Natural killer cell (primary cell): ENCODE data around the gene ATP8A1. TPM values are rescaled to one million over a fixed set of nuclear protein-coding genes. Genes with fewer than 3 reads are reported as not detected.

Experiments
- ATAC-seq, 3 donors: fragments of 150-1000 bp in 2 of 3; fragments of 200-7000 bp in 1 of 3; cut with Tn5 transposase; 1 replicate in 1 of 3; 2 replicates in 2 of 3; pipeline ENCODE4 v1.10.0; 2021; ENCODE audit warnings: mild to moderate bottlenecking in 2 of 3, moderate library complexity in 2 of 3
- DNase-seq, 2 donors: peaks; one replicate each; pipeline versions ENCODE4 v3.0.0 to v3.0.0-alpha.2; 2013 to 2021; ENCODE audit warnings: mixed read lengths in 1 of 2
- H3K27ac ChIP-seq: one replicate; pipeline ENCODE4 v1.5.1; 2013; ENCODE audit warnings: mild to moderate bottlenecking, low read length
- H3K27me3 ChIP-seq: one replicate; pipeline ENCODE4 v1.6.1; 2013; ENCODE audit warnings: low read length; ENCODE audit not compliant: control insufficient read depth, insufficient read depth
- H3K36me3 ChIP-seq: one replicate; pipeline ENCODE4 v1.6.1; 2013; ENCODE audit warnings: low read length; ENCODE audit not compliant: control insufficient read depth, insufficient read depth
- H3K4me1 ChIP-seq: one replicate; pipeline ENCODE4 v1.6.1; 2013; ENCODE audit warnings: low read length; ENCODE audit not compliant: control insufficient read depth, insufficient read depth
- H3K4me3 ChIP-seq: one replicate; pipeline ENCODE4 v1.5.1; 2013; ENCODE audit warnings: low read length
- H3K9me3 ChIP-seq: one replicate; pipeline ENCODE4 v1.6.1; 2013; ENCODE audit warnings: low read length; ENCODE audit not compliant: control insufficient read depth, insufficient read depth
- H3K27ac Mint-ChIP-seq, 2 donors: one replicate each; pipeline ENCODE4 v1.8.0; 2022; ENCODE audit warnings: mild to moderate bottlenecking in 2 of 2, mixed read lengths in 2 of 2, moderate library complexity in 1 of 2
- H3K27me3 Mint-ChIP-seq, 2 donors: one replicate each; pipeline ENCODE4 v1.8.0; 2022; ENCODE audit warnings: low read depth in 2 of 2, mixed read lengths in 2 of 2
- H3K36me3 Mint-ChIP-seq: one replicate; pipeline ENCODE4 v1.8.0; 2022; ENCODE audit warnings: mixed read lengths
- H3K4me1 Mint-ChIP-seq, 2 donors: one replicate each; pipeline ENCODE4 v1.8.0; 2022; ENCODE audit warnings: mixed read lengths in 2 of 2
- H3K4me3 Mint-ChIP-seq: one replicate; pipeline ENCODE4 v1.8.0; 2022; ENCODE audit warnings: mild to moderate bottlenecking, moderate library complexity, mixed read lengths
- H3K9me3 Mint-ChIP-seq, 2 donors: one replicate each; pipeline ENCODE4 v1.8.0; 2022; ENCODE audit warnings: mixed read lengths in 2 of 2
- WGBS: methylation state at CpG from one replicate; pipeline ENCODE4 v1.1.7; 2013; ENCODE audit warnings: missing lambda C conversion rate; ENCODE audit not compliant: insufficient coverage; 5-methylcytosine and 5-hydroxymethylcytosine counted together
- intact Hi-C: fragments of 100-400 bp; cut with micrococcal nuclease; formaldehyde crosslinking; loops from one replicate; pipeline ENCODE4 v1.14.2; 2022
- total RNA-seq, 4 donors: library from RNA; stranded (reverse); fragments of 120-200 nt in 1 of 4; gene quantifications; one replicate each; pipeline versions ENCODE4 v1.2.3 to v1.2.4, GENCODE V29; 2013 to 2022
- TF ChIP-seq, protein P1 (sequence below): fragments of 200-600 bp; IDR thresholded peaks from one replicate; pipeline ENCODE4 v1.8.0; 2022; ENCODE audit warnings: antibody characterized with exemption

ATP8A1 gene
- total RNA-seq, 3 donors from 2014 or later (not counting 1 experiment from before 2014, with no cell fraction given) = 84.8 to 156 (median 147) TPM

GRCh38 chr4:42396361-42396751, 260.5 kb downstream of the ATP8A1 start:
- H3K27me3 ChIP-seq = peaks cover 30% of the 10 kb centered on the region

DNA sequence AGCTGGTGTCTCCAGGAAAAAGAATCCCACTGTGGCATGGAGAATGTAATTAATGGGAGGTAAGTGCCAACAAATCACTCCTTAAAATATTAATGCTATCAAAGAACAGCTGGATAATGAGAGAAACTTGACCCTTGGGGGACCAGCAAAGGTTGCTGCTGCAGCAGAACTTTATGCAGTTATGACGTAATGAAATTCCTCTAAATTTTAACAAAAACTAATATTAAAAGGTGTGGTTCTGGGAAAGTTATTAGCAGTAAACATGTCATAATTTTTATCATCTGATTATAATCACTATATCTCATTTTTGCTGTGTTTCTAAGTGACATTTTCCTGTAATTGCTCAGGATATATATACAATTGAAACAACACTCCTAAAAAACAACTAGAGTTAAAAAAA, 261.3 kb downstream of the ATP8A1 start:
- peaks cover 52 to 71% of the 10 kb centered on the region in 2 donors for H3K27me3 Mint-ChIP-seq

More at GRCh38 chr4:42396361-42396751, 260.5 kb downstream of the ATP8A1 start:
- no peak overlapping the region for H3K4me3 ChIP-seq
- no peak overlapping the region for H3K27ac Mint-ChIP-seq
- H3K4me1 ChIP-seq = peaks cover 30% of the 10 kb centered on the region
- no peak overlapping the region for H3K27ac ChIP-seq
- H3K9me3 ChIP-seq = no peaks in the 10 kb centered on the region
- H3K9me3 Mint-ChIP-seq = no peaks in the 10 kb centered on the region
- WGBS = 18% methylated on average over 17 of the region's 17 CpGs
- DNase-seq (no peak), ATAC-seq (no peak)
- intact Hi-C loops = no loop called here
- peaks cover 21 to 26% of the 10 kb centered on the region in 2 donors for H3K4me1 Mint-ChIP-seq
- TF ChIP-seq, protein P1, sequence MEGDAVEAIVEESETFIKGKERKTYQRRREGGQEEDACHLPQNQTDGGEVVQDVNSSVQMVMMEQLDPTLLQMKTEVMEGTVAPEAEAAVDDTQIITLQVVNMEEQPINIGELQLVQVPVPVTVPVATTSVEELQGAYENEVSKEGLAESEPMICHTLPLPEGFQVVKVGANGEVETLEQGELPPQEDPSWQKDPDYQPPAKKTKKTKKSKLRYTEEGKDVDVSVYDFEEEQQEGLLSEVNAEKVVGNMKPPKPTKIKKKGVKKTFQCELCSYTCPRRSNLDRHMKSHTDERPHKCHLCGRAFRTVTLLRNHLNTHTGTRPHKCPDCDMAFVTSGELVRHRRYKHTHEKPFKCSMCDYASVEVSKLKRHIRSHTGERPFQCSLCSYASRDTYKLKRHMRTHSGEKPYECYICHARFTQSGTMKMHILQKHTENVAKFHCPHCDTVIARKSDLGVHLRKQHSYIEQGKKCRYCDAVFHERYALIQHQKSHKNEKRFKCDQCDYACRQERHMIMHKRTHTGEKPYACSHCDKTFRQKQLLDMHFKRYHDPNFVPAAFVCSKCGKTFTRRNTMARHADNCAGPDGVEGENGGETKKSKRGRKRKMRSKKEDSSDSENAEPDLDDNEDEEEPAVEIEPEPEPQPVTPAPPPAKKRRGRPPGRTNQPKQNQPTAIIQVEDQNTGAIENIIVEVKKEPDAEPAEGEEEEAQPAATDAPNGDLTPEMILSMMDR = no peak
- no peaks in the 10 kb centered on the region for H3K36me3 ChIP-seq
- peaks cover 59 to 78% of the 10 kb centered on the region in 2 donors for H3K27me3 Mint-ChIP-seq
- H3K36me3 Mint-ChIP-seq = no peaks in the 10 kb centered on the region
- H3K4me3 Mint-ChIP-seq = peak overlapping the region; percentile 85

GRCh38 chr4:42392436-42392835, 264.5 kb downstream of the ATP8A1 start:
- Mint-ChIP-seq H3K4me3 (no peak overlapping the region), H3K36me3 (no peaks in the 10 kb centered on the region), H3K4me1 (peaks cover 9 to 12% of the 10 kb centered on the region in 2 donors), H3K9me3 (no peaks in the 10 kb centered on the region), H3K27me3 (peaks cover 26 to 45% of the 10 kb centered on the region in 2 donors), H3K27ac (no peak overlapping the region)
- TF ChIP-seq, protein P1 = no peak
- H3K27me3 ChIP-seq = peaks cover 15% of the 10 kb centered on the region
- H3K4me1 ChIP-seq = peaks cover 12% of the 10 kb centered on the region
- intact Hi-C loops = no loop called here
- H3K36me3 ChIP-seq = no peaks in the 10 kb centered on the region
- DNase-seq (no peak), ATAC-seq (no peak)
- no peak overlapping the region for H3K27ac ChIP-seq
- H3K9me3 ChIP-seq = no peaks in the 10 kb centered on the region
- WGBS = 97% methylated on average over 4 of the region's 4 CpGs
- H3K4me3 ChIP-seq = no peak overlapping the region

More for the DNA sequence above, 261.3 kb downstream of the ATP8A1 start:
- ATAC-seq = no peak
- DNase-seq = no peak
- intact Hi-C loops = no loop called here
- no peaks in the 10 kb centered on the region for H3K9me3 ChIP-seq
- no CpG with 5 or more reads among the region's 1 CpG for WGBS
- H3K27me3 ChIP-seq = peaks cover 30% of the 10 kb centered on the region
- no peak overlapping the region for H3K4me3 ChIP-seq
- H3K27ac ChIP-seq = no peak overlapping the region
- H3K27ac Mint-ChIP-seq = no peak overlapping the region
- no peaks in the 10 kb centered on the region for H3K36me3 ChIP-seq
- TF ChIP-seq, protein P1 = no peak
- H3K4me1 ChIP-seq = peaks cover 30% of the 10 kb centered on the region
- no peaks in the 10 kb centered on the region for H3K36me3 Mint-ChIP-seq
- H3K4me1 Mint-ChIP-seq = peaks cover 21 to 26% of the 10 kb centered on the region in 2 donors
- H3K4me3 Mint-ChIP-seq = no peak overlapping the region
- no peaks in the 10 kb centered on the region for H3K9me3 Mint-ChIP-seq

DNA sequence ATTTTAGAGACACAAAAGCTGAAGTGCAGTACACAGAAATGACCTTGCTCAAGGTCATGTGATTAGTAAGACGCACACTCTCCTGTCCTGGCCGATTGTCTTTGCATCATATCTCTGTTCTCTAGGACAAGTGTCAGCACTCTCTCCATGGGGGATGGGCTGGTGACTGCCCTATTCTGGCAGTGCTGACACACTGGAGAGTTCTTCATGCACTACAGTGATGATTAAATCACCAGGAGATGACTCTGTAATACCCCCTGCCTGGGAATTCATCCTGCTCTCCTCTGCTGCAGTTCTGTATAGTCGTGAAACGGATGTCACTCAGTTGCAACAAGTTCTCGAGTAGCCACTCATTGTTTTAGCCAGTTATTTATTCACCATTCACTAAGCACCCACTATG, 264.9 kb downstream of the ATP8A1 start:
- no peaks in the 10 kb centered on the region for H3K36me3 Mint-ChIP-seq
- no peaks in the 10 kb centered on the region for H3K9me3 ChIP-seq
- H3K4me1 Mint-ChIP-seq = peaks cover 8% of the 10 kb centered on the region in 2 donors
- no peak overlapping the region for H3K27ac Mint-ChIP-seq
- ATAC-seq (no peak), DNase-seq (no peak)
- 64% methylated on average over 5 of the region's 5 CpGs for WGBS
- no peak overlapping the region for H3K4me3 ChIP-seq
- H3K36me3 ChIP-seq = no peaks in the 10 kb centered on the region
- intact Hi-C loops = no loop called here
- no peaks in the 10 kb centered on the region for H3K9me3 Mint-ChIP-seq
- H3K27me3 Mint-ChIP-seq = peaks cover 22 to 43% of the 10 kb centered on the region in 2 donors
- TF ChIP-seq, protein P1 = no peak
- no peak overlapping the region for H3K4me3 Mint-ChIP-seq
- H3K4me1 ChIP-seq = peaks cover 8% of the 10 kb centered on the region
- no peak overlapping the region for H3K27ac ChIP-seq
- H3K27me3 ChIP-seq = peaks cover 12% of the 10 kb centered on the region
